NCI-H146 treated with DMSO at 0.1 percent for 48 hours (cell line): Measurements from ENCODE around the gene CCDC89.
A peak's percentile ranks its signal among the peaks of the same experiment; 100 is the strongest.
"Not testable (repeated sequence)": the region's sequence is repeated elsewhere in the genome, so short reads cannot be mapped to it uniquely, and the experiment has no call there.

ENCODE experiments used
- DNase-seq: peaks from one replicate; lab custom pipeline; 2025; ENCODE audit not compliant: unreplicated experiment; lab: John Stamatoyannopoulos, UW

CCDC89 gene

DNA sequence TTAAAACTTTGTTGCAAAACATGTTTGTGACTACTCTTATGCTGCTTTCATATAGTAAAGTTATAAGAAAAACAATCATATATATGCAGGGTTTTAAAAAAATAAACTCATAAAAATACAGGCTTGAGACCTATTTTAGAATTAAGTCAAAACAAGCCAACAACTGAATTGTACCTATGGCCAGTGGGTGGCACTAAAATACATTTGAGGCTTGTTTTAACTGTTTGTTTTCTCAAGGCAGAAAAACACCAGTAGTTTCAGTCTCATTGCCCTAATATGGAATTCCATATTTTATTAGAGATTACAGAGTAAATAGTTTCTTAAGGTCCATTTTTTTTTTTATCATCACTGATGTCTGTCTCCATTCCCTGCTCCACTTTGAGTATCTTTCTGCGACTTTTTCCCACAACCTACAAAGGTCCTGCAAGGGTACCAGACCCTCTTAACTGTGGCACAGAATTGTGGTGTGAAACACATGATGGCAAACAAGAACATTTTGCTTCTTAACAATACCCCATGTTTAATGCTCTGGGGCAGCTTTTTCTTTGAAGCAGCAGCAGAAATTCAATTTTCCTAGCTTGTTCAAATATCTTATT, 8.5 kb upstream of the CCDC89 start:
- no peak for DNase-seq

DNA sequence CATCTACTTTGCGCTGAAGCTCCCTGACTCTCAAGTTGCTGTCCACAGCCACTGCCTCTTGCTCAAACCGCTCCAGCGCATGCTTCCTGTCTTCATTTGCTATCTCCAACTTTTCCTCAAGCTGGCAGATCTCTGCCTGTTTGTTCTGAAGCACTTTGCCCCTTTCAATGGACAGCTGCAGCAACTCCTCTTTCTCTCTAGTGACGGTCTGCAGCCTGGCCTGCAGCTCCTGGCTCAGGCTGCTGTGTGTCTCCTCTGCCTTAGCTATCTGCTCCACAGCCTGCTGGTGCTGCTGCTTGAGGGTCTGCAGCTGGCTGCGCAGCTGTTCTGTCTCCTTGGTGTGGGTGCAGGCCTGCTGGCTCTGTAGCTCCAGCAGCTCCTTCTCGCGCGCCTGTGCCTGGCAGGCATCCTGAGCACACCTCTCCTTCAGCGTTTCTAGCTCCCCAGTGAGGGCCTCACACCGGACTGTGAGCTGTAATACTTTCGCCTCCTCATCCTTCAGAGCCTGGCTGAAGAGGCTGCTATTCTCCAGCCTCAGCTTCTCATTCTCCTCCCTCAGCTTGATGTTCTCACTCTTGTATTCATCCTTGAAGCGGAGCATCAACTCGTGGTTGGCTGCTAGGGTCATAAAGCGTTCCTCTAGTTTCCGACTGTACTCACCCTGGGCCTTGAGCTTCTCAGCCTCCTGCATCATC, 723 bp downstream of the CCDC89 start:
- peak; percentile 52 for DNase-seq

DNA sequence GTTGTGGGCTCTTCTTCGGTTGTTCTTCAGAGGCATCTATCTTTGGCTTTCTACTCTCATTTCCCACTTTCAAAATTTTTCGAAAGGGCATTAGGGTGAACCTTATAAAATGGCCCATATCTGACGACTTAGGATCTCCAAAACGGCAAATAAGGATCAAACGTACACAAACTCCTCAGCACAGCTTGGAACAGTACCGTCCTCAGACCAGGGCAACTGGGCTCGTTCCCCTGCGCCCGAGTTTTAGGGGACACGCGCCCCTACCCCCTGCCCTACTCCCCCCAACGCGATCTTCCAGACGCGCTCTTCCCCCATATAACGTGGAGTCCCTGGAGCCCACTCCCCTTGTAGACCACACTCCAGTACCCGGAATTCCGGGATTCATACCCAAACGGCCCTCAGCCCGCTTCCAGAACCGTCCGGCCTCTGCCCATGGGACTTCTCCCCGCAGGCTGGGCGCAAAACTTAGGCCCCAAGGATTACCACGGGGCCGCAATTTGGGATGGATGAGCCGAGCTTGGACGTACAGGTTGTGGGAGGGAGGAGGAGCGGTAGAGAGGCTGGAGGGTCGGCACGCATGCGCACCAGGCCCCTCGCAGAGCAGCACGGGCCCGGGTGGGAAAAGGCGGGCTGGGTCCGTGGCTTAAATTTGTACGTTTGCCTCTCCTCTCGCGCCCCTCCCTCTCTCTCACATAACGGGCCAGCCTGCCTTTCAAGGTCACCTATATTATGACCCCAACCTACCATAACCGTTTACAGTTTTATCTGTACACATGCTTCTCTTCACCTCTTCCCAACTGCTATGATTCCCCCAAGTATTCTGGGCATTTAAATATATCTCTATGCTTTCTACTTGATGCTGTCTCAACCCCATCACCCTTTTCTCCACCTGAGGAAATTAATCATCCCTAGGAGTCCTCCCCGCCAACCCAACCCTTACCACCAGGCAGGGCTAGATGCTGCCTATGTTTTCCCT, 3.4 kb downstream of the CCDC89 start:
- no peak for DNase-seq

DNA sequence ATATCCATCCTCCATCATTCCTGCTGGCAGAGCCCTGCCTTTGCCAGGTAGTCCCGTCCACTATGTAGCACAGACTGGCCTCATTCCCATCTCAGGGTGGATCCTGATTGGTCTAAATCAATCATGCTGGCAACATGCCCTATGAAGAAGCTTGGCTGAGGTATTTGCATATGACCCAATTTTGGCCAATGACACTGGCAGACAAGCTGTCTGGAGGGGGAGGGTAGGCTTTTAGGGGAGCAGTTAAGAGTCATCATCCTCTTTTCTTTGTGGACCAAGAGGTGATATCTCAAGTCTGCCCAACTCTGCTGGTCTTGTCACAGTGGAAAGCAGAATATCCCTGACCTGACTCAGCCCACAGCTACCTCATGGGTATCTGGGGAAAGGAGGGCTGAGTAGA, 5.1 kb downstream of the CCDC89 start:
- no peak for DNase-seq

DNA sequence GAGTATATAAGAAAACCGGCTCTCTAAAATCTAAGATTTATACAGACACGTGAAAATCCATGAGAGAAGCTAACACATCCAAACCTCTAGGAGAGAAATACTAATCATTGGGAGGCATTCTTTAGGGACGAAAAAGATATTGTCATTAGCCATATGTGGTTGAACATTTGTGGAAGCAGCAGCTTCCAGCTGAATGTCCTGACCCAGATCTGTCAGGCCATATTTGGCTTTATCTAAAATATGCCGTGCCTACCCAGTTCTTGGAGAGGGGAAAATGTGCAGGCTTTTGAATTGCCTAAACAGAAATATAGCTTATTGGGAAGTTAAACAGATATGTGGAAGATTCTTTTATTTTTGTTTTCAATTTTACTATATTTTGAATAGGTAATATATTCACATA, 6.4 kb downstream of the CCDC89 start:
- DNase-seq, result no peak

DNA sequence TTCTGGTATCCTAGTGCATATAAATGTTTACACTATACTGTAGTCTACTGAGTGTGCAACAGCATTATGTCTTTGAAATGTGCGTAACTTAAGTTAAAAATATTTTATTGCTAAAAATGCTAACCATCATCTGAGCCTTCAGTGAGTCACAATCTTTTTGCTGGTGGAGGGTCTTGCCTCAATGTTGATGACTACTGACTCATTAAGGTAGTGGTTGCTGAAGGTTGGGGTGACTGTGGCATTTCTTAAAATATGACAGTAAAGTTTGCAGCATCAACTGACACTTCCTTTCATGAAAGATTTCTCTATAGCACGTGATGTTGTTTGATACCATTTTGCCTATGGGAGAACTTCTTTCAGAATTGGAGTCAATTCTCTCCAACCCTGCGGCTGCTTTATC, 12.6 kb downstream of the CCDC89 start:
- DNase-seq, result no peak

DNA sequence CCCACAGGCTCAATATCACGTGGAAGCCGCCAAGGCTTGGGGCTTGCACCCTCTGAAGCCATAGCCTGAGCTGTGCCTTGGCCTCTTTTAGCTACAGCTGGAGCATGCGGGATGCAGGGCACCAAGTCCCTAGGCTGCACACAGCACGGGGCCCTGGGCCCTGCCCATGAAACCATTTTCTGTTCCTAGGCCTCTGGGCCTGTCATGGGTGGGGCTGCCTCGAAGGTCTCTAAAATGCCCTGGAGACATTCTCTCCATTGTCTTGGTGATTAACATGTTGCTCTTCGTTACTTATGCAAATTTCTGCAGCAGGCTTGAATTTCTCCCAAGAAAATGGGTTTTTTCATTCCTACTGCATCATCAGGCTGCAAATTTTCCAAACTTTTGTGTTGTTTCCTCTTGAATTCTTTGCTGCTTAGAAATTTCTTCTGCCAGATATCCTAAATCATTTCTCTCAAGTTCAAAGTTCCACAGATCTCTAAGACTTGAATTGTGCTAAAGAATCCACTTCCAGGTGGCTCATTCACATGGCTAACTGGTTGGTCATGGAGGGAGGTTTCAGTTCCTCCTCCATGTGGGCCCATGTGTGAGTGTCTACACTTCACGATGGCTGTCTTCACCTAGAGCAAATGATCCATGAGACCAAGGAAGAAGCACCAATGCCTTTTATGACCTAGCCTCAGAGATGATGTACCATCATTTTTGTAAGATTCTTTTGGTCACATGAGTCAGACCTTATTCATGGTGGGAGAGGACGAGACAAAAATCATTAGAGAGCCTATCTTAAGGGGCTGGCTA, 13.7 kb downstream of the CCDC89 start:
- no peak for DNase-seq

DNA sequence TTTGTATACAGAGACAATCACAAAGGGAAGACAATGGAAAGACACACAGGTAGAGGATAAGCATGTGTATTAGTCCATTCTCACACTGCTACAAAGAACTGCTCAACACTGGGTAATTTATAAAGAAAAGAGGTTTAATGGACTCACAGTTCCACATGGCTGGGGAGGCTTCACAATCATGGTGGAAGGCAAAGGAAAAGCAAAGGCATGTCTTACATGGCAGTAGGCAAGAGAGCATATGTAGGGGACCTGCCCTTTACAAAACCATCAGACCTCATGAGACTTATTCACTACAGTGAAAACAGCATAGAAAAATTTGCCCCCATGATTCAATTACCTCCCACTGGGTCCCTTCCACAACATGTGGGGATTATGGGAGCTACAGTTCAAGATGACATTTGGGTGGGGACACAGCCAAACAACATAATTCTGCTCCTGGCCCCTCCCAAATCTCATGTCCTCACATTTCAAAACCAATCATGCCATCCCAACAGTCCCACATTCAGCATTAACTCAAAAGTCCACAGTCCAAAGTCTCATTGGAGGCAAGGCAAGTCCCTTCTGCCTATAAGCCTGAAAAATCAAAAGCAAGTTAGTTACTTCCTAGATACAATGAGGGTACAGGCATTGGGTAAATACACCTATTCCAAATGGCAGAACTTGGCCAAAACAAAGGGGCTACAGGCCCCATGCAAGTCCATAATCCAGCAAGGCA, 14.9 kb downstream of the CCDC89 start:
- DNase-seq, result not testable (repeated sequence)

DNA sequence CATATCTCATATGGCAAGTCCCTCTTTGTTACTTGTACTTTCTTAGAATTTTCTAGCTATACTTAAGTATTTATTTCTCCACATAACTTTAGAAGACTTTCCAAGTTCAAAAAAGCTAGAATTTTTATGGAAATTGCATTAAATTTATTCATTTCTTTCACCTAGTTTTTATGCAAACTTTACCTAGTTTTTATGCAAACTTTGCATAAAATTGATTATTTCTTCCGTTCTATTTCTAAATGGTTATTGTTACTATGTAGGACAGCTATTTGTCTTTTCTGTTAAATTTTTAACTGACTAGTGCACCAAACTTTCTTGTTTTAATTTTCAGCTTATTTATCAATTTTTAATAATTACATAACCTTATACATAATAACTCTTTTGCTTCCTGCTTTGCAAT, 17.8 kb downstream of the CCDC89 start:
- no peak for DNase-seq

DNA sequence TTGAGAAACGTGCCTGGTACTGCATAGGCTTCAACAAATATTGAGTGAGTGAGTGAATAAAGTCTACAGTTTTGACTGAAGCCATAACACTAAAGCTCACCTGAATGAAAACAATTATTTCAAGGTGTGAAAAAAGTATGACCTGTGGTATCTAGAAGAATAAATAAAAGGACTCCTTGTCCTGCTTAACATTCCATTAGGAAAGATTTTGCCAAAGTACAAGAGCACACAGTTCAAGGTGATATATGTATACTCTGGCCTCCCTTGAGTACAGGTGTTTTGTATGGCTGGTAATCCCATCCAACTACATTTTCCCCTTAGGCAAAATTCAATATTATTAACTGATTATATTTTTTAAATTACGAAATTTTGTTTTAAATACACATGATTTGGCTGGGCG, 19.3 kb downstream of the CCDC89 start:
- DNase-seq, result no peak

DNA sequence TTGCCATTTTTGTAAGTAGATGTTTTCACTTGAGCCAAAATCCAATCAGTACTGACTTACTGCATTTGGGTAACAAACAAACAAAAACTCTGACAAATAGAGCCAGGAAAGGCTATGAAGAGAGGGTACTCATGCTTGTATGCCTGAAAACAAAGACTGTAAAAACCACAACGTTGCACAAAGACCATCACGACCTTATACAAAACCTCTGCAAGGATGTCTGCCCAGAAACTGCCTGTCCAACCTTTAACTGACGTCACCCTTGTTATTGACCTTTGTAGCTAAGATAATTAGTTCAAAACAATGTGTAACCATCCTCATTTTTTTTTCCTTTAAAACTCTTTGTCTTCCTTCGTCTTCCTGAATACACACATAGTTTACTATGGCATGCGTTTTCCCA, 20.3 kb downstream of the CCDC89 start:
- DNase-seq, result no peak

DNA sequence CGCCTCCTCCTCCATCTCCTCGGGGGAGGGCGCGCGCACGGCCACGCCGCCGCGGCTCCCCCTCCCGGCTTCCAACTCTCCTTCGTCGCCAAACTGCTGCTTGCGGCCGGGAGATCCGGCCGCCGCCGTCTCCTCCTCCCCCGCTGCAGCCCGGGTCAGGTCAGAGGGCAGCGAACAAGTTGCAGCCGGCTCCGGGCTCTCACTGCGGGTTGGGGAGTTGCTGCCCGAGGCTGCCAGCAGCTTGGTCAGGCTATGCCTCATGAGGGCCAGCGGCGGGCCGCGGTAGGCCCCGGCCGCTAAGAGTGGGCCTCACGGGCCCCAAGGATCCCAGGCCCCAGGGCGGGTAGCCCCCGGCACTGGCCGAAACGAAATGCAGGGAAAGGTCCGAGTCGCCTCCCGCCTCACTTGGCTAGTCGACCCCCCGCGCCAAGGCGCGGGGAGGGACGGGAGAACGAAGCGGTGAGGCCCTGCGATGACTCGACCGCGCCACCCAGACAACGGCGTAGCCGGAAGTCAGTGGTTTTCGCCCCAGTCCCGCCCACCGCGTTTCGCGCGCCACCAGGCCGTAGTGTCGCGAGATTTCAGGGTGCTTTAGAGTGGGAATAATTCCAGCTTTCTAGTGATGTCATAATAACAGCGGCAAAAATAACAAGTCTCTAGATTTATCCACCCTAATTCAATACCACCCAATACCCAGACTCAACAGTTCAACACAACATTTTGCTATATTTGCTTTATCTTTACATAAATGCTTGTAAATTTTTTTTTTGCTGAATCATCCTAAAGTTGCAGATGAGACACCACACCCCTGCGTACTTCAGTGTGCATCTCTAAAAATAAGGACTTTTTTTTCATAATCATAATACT, 21.1 kb downstream of the CCDC89 start, which contains the start of gene CREBZF:
CREBZF (minus strand) TSS at position 515 of the 867 bp plus-strand sequence; CDS start at position 261, 254 bp downstream.
- DNase-seq, result peak; percentile 89

DNA sequence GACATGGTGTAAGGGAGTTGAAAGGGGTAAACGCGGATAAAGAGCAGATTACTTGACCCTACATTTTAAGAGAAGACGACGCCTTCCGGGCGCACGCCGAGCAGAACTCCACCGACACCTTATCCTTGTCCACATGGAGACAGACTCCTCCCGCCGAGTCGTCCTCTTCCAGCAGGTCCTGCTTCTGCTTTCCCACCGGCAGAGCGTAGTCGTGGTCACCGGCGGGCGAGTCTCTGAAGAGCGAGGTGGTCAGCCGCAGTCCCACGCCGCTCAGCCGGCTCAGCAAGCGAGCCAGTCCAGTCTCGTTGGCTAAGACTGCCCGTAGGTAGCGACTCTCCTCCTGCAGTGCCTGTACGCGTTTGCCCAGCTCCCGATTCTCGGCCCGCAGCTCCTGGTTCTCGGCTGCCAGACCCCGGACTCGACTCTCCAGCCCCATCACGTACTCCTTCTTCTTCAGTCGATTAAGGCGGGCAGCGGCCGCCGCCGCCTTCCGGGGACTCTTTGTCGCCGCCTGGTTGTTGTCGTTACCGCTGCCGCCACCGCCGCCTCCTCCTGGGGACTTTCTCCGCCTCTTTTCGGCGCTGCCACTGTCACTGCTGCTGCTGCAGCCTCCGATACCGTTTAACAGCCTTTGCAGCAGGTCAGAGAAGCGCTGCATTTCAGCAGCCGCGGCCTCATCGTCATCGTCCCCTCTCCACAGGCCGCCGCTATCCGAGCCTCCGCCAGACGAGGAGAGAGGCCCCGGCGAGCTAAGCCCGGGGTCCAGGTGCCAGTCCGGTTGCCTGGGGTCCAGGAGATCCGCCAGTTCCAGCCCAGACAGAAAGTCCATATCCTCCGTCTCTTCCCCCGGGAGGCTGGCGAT, 22.0 kb downstream of the CCDC89 start:
- peak; percentile 55 for DNase-seq

DNA sequence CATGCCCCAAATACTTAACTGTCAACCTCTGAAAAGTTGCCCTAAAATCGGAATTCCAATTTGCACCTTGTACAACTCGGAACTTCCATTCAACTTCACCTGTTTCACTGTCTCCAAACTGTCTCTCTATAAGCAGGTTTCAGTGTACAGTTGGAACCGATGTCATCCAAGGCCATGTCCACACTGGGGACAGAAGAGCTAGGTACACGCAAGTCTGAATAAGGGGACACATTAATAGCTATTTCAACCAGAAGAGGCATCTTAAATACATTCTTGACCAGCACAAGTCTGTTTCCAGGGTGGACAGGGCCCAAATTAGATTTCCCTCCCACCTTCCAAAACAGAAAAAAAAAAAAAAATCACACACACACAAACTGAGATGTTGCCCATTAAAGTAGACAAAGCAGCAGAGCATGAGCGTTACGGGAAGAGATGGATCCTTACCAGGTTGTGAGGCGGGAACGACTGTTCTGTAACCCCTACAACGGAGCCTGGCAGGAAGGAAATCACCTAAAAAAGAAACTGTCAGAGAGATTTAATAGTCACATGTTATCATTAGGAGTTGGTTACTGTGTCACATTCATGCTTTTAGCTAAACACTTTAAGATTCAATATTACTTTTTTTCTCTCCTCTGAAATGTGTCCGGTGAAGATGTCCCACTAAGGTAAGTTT, 22.8 kb downstream of the CCDC89 start:
- DNase-seq, result no peak

DNA sequence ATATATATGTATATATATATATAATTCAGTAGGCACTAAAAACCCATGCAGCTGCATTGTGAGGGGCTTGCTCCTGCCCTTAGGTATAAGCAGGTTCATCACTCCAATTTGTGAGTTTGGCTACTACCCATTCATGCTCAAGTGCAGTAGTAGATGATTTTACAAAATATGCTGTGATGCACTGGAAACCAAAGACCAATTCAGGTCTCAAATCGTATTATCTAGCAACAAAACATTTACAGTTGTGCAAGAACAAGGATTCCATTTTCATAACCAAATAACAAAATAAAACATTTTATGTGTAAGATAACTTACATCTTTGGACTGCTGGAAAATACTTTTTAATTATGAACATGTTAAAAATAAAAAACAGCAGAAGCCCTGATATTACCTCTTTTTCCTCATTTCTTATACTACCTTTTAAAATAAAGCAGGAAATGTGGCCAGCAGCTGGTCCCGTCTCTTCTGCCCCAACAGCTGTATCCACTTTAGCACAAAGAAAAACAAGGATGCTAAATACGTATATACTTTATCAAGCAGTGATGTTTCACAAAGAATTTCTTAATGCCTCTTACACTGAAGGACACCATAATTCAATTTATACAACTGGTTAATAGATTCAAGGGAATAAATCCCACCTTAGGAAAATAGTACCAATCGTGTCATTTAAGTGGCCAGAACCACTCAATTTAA, 23.9 kb downstream of the CCDC89 start:
- no peak for DNase-seq

DNA sequence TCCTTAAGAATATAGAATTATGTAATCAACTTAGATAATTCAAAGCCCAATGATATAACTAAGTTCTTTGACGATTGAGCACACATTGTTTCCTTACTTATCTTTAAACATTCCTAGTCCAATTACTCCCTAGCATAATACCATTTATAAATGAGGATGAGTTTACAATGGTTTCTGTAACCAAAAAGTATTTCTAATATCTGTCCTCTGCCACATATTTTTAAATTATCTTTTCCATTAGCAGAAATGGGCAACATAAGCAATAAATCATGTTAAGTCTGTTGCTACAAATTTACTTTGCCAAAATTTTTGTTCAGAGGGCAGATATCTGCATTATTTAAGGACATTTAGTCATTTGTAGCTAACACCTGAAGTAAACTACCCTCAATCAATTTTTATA, 27.8 kb downstream of the CCDC89 start:
- no peak for DNase-seq

DNA sequence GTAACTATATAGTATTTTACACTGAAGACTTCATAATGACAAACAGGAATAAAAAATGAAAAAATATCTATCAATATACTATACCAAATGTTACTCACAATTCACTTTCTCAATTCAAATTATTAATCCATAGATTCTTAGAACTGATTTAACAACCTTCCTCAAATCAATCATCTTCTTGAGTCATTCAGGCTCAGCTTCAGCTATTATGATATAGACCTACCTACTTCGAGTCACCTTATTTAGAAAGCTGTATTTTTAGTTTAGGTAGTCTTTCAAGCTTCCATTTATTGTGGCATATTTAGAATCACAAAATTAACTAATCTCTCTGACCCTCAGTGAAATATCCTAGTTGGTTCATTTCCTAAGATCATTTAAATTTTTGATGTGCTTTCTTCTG, 29.2 kb downstream of the CCDC89 start:
- no peak for DNase-seq
